Common myeloid progenitor, CD34-positive (primary cell): ENCODE results near the gene P2RY12.

ENCODE experiments used
- CTCF ChIA-PET: fragments of 350-600 bp; sonication (Branson Sonifier 250); formaldehyde crosslinking; loops from one replicate; lab custom pipeline; 2021; ENCODE audit warnings: antibody characterized with exemption; lab: Charles Lee
- POLR2A ChIA-PET: fragments of 350-600 bp; sonication (Branson Sonifier 250); formaldehyde crosslinking; loops from one replicate; lab custom pipeline; 2021; ENCODE audit warnings: antibody characterized with exemption; lab: Charles Lee
- DNase-seq, 3 donors: peaks; one replicate each; pipeline versions ENCODE4 v3.0.0 to v3.0.0-alpha.2; 2013
- H3K27ac ChIP-seq, 2 experiments: 1 replicate in 1 of 2; 2 replicates in 1 of 2; pipeline ENCODE4 v1.7.0; 2013; ENCODE audit warnings: inconsistent platforms in 2 of 2, low read length in 2 of 2, mild to moderate bottlenecking in 2 of 2, low read depth in 1 of 2, moderate library complexity in 1 of 2; ENCODE audit not compliant: severe bottlenecking in 2 of 2, insufficient read depth in 1 of 2, poor library complexity in 1 of 2
- H3K27me3 ChIP-seq, 5 experiments: replicated peaks in 2 of 5; 1 replicate in 3 of 5; 2 replicates in 2 of 5; pipeline versions ENCODE4 v1.6.1 to v1.7.0; 2013; ENCODE audit warnings: low read length in 4 of 5, mild to moderate bottlenecking in 2 of 5, moderate library complexity in 2 of 5, inconsistent platforms in 1 of 5; ENCODE audit not compliant: insufficient read depth in 5 of 5, control insufficient read depth in 4 of 5
- H3K36me3 ChIP-seq, 4 experiments: 1 replicate in 2 of 4; 2 replicates in 2 of 4; pipeline versions ENCODE4 v1.6.1 to v1.7.0; 2013; ENCODE audit warnings: low read length in 3 of 4, control low read depth in 1 of 4, mild to moderate bottlenecking in 1 of 4; ENCODE audit not compliant: control insufficient read depth in 4 of 4, insufficient read depth in 4 of 4
- H3K4me1 ChIP-seq, 4 experiments: 1 replicate in 3 of 4; 2 replicates in 1 of 4; pipeline versions ENCODE4 v1.6.1 to v1.7.1; 2013; ENCODE audit warnings: low read length in 3 of 4, mild to moderate bottlenecking in 3 of 4, control low read depth in 1 of 4, inconsistent platforms in 1 of 4, moderate library complexity in 1 of 4; ENCODE audit not compliant: control insufficient read depth in 4 of 4, insufficient read depth in 4 of 4; ENCODE audit errors: control extremely low read depth in 1 of 4
- H3K4me3 ChIP-seq, 7 experiments: 1 replicate in 4 of 7; 2 replicates in 3 of 7; pipeline versions ENCODE4 v1.5.1 to v1.7.0; 2013; ENCODE audit warnings: mild to moderate bottlenecking in 7 of 7, low read length in 6 of 7, moderate library complexity in 6 of 7, inconsistent platforms in 2 of 7, low read depth in 2 of 7, control low read depth in 1 of 7; ENCODE audit not compliant: insufficient read depth in 4 of 7, control insufficient read depth in 1 of 7; ENCODE audit errors: extremely low read depth in 1 of 7
- H3K9me3 ChIP-seq, 5 experiments: 1 replicate in 4 of 5; 2 replicates in 1 of 5; pipeline versions ENCODE4 v1.6.1 to v1.7.1; 2013; ENCODE audit warnings: low read length in 4 of 5, mild to moderate bottlenecking in 2 of 5, inconsistent platforms in 1 of 5, low read depth in 1 of 5, moderate library complexity in 1 of 5; ENCODE audit not compliant: control insufficient read depth in 4 of 5, insufficient read depth in 2 of 5; ENCODE audit errors: control extremely low read depth in 1 of 5
- WGBS: methylation state at CpG from one replicate; pipeline ENCODE4 v1.1.5; 2013; ENCODE audit not compliant: insufficient coverage; 5-methylcytosine and 5-hydroxymethylcytosine counted together

The P2RY12 gene

DNA sequence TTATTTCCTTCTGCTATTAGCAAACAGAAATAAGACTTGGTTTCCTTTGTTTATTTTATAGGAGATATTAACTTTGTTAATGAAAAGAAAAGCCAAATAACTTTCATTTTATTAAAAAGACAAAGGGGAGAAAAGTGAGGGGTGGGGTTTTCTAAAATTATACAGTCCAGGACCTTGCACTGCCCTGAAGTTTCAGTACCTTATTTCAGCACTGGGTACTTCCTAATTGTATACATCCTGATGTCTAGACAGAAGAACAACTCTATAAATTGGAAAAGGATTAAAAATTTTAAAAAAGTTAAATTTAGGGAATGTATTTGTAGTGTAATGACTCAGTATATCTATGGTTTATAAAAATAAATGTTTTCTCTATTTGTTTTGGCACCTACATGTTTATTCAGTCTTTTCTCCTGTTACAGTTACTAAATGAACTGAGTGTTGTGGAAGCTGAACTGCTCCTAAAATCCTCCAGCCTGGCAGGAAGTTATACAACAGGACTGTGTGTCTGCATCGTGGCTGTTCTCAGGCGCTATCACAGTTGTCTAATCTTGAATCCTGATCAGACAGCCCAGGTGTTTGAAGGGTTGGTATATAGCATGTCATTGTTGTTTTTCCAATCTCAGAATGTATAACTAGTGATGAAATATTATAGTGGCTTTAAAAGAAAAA lies 27.6 kb downstream of the P2RY12 start:
- Histone ChIP-seq H3K27me3 (no peaks in the 10 kb centered on the region), H3K36me3 (peaks cover 0 to 55% (median 13%) of the 10 kb centered on the region in 4 experiments), H3K4me3 (no peak overlapping the region), H3K9me3 (no peaks in the 10 kb centered on the region), H3K27ac (peak overlapping the region in 1 of 2 experiments; percentile 38), H3K4me1 (peaks cover 4 to 15% (median 5%) of the 10 kb centered on the region in 4 experiments)
- DNase-seq = no peak
- ChIA-PET POLR2A (no interaction called here), CTCF (interaction anchor here (1.3 kb wide), 1 partner anchor 25 kb away, joined by 5 read pairs; no protein-coding TSS in a partner anchor)
- WGBS = 48% methylated on average over 2 of the region's 2 CpGs

DNA sequence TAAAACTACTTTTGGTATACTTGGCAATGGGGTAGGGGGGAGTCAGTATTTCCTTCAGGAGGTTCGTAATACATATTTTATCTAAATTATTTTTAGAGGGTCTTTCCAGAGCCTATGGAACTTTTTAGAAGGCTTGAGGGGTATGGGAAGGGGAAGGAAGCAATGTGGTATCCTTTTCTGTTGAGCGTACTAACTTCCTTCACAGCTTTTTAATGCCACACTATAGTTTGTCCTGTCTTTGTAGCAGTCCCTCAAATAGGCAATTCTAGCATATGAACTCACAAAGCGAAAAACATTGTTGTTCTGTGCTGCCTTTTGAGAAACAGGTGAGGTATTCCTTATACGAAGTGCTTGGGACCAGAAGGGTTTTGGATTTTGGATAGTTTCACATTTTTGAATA lies 32.9 kb downstream of the P2RY12 start:
- peak overlapping the region; percentile 27 to 57 for H3K27ac ChIP-seq
- ChIA-PET CTCF (interaction anchor here (1.2 kb wide), 1 partner anchor 70 kb away, joined by 3 read pairs; no protein-coding TSS in a partner anchor), POLR2A (interaction anchor here (0.6 kb wide), 1 partner anchor 1838 kb away, joined by 3 read pairs; no protein-coding TSS in a partner anchor)
- peak overlapping the region in 4 of 7 experiments; percentile 1 to 27 (median 12) for H3K4me3 ChIP-seq
- no peaks in the 10 kb centered on the region for H3K27me3 ChIP-seq
- H3K36me3 ChIP-seq = peaks cover 0 to 19% (median 5%) of the 10 kb centered on the region in 4 experiments
- H3K4me1 ChIP-seq = peaks cover 24 to 44% (median 36%) of the 10 kb centered on the region in 4 experiments
- no peaks in the 10 kb centered on the region for H3K9me3 ChIP-seq
- WGBS = 100% methylated on average over 1 of the region's 4 CpGs
- DNase-seq = peak in 2 of 3 donors; percentile 30 to 48

DNA sequence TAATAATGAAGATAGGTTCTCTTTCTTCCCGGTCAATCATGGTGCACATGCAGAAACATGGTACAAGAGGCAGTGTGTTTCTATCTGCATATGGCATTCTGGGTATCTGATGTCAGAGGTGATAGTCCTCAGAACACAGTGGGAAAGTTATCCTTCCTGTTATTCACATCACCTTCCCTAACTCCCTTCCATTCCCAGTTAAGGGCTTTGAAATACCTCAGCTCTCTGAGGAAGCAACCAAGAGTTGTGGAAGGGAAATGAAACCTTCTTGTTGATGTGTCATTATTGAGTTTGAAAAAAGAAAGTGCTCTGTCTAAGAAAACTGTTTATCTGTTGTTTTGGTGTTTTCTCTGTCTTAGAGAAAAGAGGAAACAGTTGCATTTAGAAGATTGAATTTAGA lies 33.3 kb downstream of the P2RY12 start:
- 100% methylated on average over 1 of the region's 1 CpG for WGBS
- no peaks in the 10 kb centered on the region for H3K27me3 ChIP-seq
- H3K9me3 ChIP-seq = no peaks in the 10 kb centered on the region
- ChIA-PET POLR2A (no interaction called here), CTCF (no interaction called here)
- peak overlapping the region; percentile 27 to 57 for H3K27ac ChIP-seq
- peak overlapping the region in 2 of 7 experiments; percentile 1 for H3K4me3 ChIP-seq
- H3K36me3 ChIP-seq = peaks cover 0 to 17% (median 5%) of the 10 kb centered on the region in 4 experiments
- H3K4me1 ChIP-seq = peaks cover 24 to 48% (median 40%) of the 10 kb centered on the region in 4 experiments
- DNase-seq = peak in 2 of 3 donors; percentile 53 to 60

DNA sequence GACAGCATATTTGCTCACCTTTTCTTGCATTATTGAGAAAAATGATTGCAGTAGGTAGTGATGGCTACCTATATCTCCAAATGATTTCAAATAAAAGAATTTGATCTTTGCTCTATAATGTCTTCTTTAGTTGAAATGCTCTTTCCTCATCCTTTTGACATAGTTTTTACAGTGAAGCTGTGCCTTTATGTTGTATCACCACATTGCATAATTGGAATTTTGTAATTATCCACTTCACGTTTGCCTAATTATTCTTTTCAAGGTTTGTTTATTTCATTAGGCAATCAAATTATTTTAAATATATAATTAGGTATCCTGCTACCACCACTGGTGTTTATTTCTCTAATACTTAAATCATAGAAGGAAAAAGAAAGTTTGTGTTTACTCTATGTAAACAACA lies 33.9 kb downstream of the P2RY12 start:
- DNase-seq = no peak
- Histone ChIP-seq H3K27me3 (no peaks in the 10 kb centered on the region), H3K27ac (no peak overlapping the region), H3K4me1 (peaks cover 24 to 53% (median 43%) of the 10 kb centered on the region in 4 experiments), H3K9me3 (no peaks in the 10 kb centered on the region), H3K36me3 (peaks cover 0 to 11% (median 4%) of the 10 kb centered on the region in 4 experiments), H3K4me3 (no peak overlapping the region)
- POLR2A ChIA-PET = no interaction called here
- no CpG with 5 or more reads among the region's 1 CpG for WGBS
- CTCF ChIA-PET = no interaction called here

DNA sequence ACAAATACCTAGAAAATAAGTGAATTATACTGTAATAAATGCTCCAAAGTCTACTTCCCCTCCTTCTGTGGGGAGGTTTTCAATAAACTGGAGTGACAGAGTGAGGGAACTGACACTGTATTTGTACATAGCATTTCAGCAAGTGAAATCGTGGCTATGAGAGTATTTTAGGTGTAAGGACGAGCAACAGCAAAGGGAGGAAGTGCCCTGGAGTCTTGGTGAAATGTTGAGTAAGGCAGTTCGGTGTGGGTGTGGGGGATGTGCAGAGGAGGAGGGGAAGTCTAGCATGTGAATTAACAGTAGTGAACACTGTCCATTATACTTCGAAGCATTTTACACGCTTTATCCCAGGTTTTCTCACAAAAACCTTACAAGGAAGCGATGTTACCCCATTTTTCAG lies 37.1 kb downstream of the P2RY12 start:
- Histone ChIP-seq H3K36me3 (peaks cover 0 to 4% (median 2%) of the 10 kb centered on the region in 4 experiments), H3K4me1 (peaks cover 24 to 51% (median 41%) of the 10 kb centered on the region in 4 experiments), H3K9me3 (no peaks in the 10 kb centered on the region), H3K27me3 (no peaks in the 10 kb centered on the region), H3K27ac (peak overlapping the region; percentile 57 to 66), H3K4me3 (peak overlapping the region in 2 of 7 experiments; percentile 32 to 48)
- peak in 2 of 3 donors; percentile 66 to 74 for DNase-seq
- WGBS = 25% methylated on average over 4 of the region's 6 CpGs
- ChIA-PET CTCF (interaction anchor here (1.0 kb wide), 1 partner anchor 19 kb away, joined by 3 read pairs; no protein-coding TSS in a partner anchor), POLR2A (no interaction called here)

DNA sequence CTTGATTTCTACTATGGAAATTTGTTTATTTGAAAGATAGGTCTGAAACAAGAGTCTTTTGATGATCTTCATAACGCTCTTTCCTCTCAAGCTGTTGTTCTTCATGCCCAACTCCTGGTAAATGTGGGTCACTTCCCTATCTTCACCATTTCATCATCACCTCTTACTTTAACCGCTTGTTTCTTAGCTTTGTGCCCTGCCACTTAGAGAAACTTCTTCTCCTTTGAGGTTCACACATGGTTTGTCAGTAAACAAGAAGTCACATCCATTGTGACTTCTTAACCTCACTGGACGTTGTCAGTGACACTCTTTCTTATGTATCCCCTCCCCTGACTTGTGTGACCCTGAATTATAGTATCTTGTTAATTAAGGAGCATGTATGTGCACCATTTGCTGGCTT lies 38.3 kb downstream of the P2RY12 start:
- peaks cover 0 to 4% (median 2%) of the 10 kb centered on the region in 4 experiments for H3K36me3 ChIP-seq
- H3K9me3 ChIP-seq = no peaks in the 10 kb centered on the region
- H3K27me3 ChIP-seq = no peaks in the 10 kb centered on the region
- CTCF ChIA-PET = interaction anchor here (0.6 to 1.4 kb wide), 6 partner anchors 12 to 1117 kb away, joined by 3 to 4 read pairs (median 3); no protein-coding TSS in a partner anchor
- peak overlapping the region in 3 of 7 experiments; percentile 3 to 59 (median 54) for H3K4me3 ChIP-seq
- H3K27ac ChIP-seq = peak overlapping the region in 1 of 2 experiments; percentile 53
- POLR2A ChIA-PET = no interaction called here
- WGBS = 85% methylated on average over 2 of the region's 3 CpGs
- peak in 2 of 3 donors; percentile 61 to 71 for DNase-seq
- peaks cover 16 to 39% (median 32%) of the 10 kb centered on the region in 4 experiments for H3K4me1 ChIP-seq
